Activated CD4-positive, alpha-beta T cell treated with anti-CD3 and anti-CD28 coated beads, Interleukin-2, amount 50 U/mL, for 1 hour (primary cell): ENCODE results near the gene PTPRD.
"Not testable (repeated sequence)": the region's sequence is repeated elsewhere in the genome, so short reads cannot be mapped to it uniquely, and the experiment has no call there.

Experiments
- DNase-seq: peaks from one replicate; pipeline ENCODE4 v3.0.0-alpha.2; 2020

Gene PTPRD

DNA sequence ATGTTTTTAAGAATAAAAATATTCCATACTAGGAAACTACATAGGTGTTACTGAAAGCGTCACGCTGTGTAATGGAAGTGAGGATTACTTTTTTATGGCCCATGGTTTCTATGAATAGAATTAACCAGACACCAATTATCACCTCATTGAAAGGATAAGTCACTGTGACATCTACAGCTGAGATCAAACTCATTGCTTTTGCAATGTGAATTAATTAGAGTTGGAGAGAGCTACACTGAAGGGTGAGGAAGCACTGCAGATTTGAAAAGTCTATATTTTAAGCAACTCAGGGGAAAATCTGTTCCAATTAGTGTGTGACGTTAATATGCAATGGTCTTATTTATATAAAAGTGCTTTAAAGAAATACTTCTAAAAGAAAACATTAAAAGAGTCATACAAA, 1513.2 kb downstream of the PTPRD start:
- no peak for DNase-seq

DNA sequence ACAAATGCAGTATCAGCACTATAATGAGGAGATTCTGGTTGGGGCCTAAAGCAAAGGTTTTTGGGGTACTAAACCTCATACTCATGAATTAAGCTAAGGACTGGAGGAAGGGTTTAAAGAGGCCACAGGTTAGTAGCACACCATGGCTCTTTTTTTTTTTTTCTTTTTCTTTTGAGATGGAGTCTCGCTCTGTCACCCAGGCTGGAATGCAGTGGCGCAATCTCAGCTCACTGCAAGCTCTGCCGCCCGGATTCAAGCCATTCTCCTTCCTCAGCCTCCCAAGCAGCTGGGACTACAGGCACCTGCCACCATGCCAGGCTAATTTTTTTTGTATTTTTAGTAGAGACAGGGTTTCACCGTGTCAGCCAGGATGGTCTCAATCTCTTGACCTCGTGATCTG, 1515.5 kb downstream of the PTPRD start:
- DNase-seq = not testable (repeated sequence)

DNA sequence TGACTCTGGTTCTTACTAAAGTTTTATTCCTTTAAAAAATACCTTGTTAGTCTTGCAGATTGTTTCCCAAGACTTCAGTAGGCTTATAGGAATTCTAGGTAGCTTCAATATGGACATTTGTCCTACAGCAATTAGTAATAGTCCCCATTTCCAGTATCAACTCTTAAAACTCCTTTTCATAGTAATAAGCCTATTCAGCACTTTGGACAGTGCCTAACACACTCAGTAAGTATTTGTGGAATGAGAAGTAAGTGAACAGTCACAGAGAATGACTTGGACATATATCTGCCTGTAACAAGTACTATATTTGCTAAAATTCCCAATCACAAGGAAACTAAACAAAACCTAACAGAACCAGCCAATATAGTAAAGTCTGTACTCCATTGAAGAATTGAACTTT, 1521.4 kb downstream of the PTPRD start:
- no peak for DNase-seq

DNA sequence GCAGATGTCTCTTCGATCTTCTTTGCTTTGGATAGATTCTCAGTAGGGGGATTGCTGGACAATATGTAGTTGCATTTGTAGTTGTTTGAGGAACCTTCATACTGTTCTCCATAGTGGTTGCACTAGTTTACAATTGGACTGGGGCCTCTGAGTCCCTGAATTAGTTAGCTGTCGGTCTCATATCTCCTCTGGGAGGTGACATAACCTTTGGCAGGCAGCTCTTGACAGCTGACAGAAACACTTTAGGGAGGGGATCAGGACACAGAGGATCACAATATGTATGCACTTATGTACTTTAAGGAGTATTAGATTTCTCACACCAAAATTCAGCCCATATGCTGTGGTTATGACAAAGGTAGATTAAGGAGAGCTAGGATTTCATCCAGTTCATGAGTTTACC, 1533.3 kb downstream of the PTPRD start:
- no peak for DNase-seq

DNA sequence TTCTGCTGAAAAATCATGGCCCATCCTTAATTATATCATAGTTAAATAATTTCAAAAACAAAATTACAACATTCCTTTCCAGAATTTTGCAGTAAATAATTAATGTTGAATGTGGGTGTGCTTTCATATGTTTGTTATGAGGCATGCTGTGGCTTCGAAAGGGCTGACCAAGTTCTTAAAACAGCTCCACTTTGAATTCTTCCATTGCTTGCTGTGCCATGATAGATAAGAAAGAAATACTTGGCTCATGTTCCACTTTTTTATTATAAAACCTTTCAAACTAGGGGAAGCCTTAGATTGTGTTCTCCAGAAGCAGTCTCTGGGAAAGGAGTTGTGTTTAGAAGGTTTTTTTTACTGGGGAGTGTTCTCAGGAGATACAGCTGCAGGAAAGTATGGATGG, 1534.5 kb downstream of the PTPRD start:
- DNase-seq = no peak

DNA sequence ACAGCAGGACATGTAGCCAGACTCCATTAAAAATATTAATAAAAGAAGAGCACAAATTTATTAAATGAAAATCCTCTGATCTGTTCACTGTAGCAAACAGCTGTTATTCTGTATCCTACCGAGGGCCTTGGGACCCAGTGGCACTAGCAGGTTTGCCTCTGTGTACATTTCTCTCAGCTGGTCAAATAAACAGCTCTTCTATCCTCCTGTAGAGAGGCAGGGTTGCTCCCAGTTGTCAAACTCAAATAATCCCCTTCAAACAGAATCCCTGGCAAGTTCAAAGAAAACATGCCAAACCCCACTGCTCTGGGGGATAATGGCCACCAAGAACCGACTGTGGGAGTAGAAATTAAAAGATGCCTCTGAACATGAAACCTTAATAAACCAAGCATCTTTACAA, 1551.2 kb downstream of the PTPRD start:
- no peak for DNase-seq

DNA sequence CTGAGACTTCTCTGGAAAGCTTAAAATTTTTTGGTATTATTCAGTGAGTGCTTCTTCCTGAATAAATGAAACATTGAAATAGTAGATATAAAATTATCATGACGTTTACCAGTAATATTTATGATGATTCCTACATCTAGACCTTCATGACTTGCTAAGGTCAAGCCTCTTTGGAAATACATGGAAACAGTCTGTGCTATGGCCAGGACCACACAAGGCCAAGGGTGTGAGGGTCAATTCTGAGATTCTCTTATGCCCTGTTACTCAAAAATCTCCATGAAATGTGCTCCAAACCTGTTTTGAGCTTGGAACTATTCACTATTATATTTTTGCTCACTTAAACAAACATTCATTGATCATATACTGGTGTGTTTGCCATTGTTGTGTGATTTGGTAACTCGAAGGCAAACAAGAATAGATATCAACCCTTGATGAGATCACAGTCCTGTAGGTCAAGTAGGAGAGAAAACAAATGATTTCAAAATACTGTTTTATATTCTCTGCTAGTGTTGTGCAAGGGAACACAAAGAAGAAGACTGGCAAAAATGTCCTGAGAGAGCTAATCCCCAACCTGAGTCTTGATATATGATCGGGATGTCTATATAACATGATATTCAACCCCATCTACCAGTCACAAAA, 1558.3 kb downstream of the PTPRD start:
- DNase-seq = no peak

DNA sequence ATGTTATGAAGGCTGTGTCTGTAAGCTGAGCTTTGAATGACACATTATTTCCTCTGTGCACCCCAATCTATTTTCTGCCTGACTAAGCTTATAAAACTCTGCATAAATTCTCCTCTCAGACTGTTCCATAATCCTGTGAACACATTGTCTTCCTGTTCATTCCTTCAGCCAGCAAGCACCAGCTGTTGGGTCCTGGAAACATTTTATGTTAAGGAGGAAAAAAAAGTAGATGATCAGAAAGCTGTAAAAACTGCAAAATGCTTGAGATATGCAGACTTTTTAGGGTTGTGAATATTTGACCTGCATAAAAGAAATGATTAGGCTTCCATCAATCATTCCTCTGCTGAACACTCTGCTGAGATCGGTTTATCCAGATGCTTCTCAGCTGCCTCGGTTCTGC, 1567.2 kb downstream of the PTPRD start:
- DNase-seq = no peak

DNA sequence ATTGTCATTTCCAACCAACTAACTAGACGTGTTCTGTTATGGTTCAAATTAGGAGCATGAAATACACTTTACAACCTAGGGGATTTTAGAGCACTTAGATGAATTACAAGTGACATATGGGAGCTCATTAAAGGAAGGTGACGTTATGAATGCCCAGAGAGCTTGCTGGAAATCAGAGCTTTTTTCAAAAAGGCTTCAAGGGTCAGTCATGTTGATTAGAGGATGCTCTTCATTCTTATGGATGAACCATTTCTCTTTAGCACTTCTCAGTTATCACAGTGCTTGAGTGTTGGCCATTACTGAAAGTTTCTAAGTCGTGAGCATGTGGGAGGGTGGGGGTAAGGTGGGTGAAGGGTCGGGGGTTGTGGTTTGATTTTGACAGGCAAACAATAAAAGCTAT, 1567.7 kb downstream of the PTPRD start:
- no peak for DNase-seq

DNA sequence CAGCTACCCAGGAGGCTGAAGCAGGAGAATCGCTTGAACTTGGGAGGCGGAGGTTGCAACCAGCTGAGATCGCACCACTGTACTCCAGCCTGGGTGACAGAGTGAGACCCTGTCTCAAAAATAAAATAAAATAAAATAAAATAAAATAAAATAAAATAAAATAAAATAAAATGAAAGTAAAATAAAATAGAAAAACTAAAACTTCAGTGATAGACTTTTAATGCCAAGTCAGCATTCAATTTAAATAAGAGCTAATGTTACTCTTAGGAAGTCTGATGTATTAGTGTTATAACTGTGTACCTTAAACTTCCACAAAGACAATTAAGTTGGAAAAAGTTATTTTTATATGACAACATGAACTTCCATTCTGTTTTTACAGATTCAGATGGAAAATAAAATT, 1569.0 kb downstream of the PTPRD start:
- DNase-seq = not testable (repeated sequence)

DNA sequence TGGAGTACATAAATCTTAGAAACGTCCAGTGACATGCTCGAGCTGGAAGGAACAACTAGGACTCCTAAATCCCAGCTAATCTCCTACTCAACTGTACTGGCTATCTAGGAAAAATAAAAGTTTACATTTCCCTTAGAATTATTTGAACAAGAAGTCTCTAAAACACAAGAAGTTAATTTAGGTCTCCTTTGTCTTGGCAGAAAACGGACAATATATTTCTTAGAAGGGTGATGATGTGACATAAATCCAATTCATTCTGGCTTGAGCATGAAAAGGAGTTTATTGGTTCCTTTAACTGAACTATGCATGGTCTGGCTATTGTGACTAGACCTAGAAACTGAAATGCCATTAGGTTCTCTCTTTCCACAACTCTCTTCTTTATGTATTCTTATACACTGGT, 1571.0 kb downstream of the PTPRD start:
- DNase-seq = no peak

DNA sequence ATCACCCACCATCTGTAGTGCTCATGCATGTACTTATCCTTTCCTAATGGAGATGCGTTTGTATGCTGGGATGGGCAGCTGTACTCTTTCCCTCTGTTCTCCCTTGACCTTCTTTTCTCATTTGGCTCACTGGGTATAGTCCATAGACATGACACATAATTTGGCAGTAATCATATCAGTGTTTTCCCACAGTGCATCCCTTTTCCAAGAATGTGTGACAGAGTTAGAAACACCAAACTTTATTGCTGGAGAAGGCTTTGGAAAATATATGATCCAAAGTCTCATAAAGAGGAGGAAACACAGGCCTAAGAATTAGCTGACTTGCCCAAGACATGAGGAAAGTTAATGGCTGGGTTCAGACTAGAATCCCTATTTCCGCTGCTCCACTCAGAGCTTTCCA, 1579.8 kb downstream of the PTPRD start:
- no peak for DNase-seq

DNA sequence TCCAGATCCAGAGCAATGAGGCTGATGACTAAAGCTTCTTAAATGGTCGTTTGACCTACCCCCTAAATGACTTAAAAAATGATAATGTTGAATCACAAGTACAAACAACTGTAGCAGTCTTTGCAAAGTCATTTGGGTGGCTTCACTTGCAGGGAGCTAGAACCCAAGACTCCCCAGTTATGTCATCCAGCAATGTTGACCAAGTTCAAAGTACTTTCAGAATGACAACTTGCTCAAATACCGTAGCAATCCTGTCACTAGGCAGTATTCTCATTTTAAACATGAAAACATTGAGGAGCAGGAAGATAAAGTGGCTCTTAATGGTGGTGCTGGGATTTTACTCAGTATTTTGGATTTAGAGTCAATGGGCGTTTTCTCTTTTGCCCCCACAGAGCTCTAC, 1596.2 kb downstream of the PTPRD start:
- DNase-seq = no peak

DNA sequence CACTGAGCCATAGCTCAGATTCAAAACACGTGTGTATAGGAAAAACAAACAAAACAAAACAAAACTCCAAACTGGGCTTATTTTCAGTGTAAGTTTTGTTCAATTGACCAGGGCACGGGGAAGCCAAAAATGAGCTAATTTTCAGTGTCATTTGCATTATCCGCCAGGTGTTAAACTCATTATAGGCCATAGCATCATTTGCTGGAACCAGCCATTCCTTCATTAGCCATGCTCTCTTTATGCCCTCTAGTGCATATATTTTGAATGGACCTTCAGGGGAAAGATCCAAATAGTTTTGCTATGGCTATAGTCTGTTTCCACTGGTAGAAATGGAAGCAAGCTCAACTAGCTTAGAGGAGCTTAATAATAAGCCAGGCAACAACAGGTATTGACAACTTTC, 1608.0 kb downstream of the PTPRD start:
- no peak for DNase-seq

DNA sequence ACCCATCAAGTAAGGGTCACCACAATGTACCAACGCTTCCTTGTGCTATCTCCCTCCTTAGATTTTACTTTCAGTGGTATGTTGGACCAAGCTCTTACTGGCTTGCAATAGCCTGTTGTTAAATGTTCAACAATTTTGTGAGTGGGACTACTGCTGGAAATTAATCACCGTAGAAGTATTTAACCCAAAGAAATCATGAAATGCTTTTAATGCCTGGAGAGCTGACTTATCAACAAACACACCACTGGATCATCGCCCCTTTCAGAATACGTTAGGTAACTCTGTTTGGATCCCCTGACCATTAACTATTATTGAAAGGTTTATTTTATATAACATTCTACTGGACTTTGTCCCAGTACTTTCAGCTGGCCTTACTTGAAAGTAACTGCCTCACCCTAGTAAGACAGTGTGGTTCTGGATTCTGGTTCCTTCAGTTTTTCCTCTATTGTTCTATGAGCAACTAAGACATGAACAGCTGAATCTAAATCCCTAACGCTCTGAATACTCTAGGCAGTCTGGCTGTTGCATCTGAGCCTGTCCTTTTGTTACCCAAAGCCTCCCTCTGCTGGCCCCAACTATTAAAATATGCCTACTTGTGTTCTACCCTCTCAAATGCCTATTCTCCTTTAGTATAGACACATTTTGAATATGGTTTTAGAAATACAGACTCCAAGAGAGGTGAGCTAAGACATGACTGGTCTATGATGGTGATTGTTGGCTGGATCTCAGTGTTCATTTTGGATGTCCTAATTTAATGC, 1609.8 kb downstream of the PTPRD start:
- DNase-seq = no peak

DNA sequence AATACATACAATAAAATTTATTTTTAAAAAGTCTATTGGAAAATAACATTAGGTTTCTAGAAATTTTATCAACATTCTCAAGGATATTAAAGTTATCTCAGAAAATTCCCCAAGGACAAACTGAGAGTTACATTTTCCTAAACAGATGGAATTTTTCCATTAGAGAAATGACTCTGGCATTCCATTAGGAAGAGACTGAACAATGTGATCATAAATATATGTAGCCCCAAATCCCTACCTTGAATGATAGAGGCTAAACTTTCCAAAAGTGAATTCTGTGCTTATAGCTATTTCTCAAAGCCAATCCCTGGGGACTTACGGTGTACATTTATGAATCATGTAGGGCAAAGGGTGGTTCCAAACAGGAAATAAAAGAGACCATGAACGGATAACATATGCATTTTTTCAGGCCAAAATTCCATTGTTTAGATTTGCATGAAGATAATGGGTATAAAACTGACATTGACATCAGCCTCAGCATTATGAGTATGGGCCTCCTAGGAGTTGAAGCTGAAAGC, 1632.2 kb downstream of the PTPRD start:
- DNase-seq = no peak

DNA sequence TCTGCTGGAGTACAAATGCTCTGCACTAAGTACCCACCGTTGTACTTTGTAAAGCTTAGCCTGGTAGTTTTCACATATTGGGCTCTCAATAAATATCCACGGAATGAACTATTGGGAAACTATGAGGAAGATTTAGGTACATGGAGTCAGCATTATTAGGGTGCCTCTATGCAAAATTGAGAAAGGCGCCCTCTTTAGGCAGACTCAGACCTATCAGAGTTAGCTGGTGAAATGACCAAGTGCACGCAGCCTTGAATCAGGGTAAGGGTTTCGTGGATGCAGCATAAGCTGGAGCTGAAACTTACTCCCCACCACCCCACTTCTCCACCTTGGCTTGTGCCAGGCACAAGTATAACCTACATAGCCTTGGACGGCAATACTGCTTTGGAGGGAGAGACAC, 1634.5 kb downstream of the PTPRD start:
- DNase-seq = no peak

DNA sequence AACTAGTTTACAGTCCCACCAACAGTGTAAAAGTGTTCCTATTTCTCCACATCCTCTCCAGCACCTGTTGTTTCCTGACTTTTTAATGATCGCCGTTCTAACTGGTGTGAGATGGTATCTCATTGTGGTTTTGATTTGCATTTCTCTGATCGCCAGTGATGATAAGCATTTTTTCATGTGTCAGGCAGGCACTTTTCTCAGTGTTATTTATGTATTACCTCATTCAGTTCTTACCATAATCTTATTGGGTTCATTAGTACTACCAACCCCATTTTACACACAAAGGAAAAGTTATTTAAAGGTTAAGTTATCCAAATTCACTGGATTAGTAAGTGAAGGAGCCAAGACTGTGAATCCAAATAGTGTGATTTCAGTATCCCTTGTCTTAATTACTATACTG, 1644.5 kb downstream of the PTPRD start:
- not testable (repeated sequence) for DNase-seq

DNA sequence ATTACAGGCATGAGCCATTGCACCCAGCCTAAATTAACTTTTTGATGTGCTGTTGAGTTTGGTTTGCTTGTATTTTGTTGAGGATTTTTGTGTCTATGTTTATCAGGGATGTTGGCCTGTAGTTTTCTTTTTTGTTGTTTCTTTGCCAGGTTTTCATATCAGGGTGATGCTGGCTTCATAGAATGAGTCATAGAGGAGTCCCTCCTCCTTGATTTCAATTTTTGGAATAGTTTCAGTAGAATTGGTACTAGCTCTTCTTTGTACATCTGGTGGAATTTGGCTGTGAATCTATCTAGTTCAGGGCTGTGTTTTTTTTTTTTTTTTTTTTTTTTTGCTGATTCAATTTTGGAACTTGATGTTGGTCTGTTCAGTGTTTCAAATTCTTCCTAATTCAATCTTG, 1648.9 kb downstream of the PTPRD start:
- DNase-seq = no peak

DNA sequence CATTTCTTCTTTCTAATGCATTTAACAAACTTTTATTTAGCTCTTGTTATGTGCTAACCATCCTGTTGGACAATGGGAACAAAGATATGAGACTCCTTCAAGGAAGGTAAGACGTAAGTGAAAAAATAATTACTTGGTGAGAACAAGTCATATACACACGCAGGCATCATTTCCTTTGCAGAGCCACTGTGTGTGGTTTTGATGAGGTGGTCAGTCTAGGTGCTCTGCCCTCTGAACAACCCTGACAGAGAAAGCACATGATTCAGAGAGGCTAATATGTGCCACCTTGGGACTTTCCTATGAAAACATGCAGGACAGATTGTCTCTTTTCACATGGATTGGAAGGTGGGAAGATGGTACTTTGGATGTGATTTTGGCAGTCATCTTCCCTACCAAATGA, 1650.7 kb downstream of the PTPRD start:
- no peak for DNase-seq

DNA sequence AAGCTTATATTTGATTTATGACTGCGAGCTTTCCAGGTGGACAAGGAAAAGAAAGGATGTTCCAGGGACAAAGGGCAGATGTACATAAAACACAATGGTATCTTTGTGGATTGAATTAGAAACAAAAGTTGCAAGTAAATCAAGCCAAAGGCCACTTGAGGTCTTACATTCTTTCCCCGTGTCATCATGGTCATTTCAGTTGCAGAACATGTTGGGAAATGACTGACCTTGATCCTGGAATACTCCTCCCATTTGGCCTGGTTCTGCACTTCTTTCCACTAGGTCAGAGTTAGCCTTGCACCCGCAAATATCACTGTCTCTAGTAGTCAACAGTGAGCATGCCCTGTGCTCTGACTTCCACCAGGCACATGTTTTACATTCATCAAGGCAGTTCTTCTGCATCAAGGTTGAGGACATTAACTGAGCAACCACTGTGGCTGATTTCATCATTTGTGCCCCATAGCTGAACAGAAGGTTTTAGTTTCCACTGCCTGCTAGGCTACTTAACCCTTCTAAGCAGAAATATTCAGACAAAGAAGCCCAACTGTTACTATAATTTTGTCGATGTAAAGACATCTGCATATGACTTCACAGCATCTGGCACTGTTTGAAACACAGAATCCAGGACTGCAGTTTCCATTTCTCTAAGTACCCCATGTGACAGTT, 1651.5 kb downstream of the PTPRD start:
- no peak for DNase-seq

DNA sequence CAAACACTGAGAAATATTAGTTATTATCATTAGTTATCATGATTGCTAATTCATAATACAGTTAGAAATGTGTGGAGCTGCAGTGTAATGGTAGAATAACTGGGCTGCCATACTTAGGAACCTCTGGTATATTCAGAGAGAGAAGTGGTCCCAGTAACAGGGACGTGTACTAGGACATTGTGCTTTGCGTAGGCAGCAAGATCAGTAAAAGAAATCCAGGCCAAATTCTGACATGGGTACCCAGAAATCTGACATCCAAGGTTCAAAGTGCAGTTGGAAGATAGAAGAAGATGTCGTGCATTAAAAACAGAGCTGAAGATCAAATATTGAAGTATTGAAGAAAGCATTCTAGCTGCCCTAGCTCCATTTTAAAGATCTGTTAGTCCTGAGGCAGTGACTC, 1652.5 kb downstream of the PTPRD start:
- no peak for DNase-seq

DNA sequence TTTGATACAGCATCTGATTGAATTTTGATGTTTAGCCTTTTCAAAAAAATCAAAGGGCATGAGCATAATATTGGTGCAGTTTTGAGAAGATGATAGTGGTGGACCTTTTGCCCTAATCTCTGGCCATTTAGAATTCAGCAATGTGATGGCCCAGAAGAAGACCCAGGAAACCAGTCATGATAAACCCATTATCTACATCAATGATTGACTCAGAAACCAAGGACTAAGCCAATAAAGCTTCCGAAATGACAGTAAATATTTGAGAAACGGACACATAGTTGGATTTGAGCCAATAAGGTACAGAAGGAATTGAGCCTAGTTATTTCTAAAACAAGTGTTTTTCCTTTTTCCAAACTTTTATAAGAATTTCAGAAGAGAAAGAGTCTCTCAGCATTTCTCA, 1654.4 kb downstream of the PTPRD start:
- no peak for DNase-seq

DNA sequence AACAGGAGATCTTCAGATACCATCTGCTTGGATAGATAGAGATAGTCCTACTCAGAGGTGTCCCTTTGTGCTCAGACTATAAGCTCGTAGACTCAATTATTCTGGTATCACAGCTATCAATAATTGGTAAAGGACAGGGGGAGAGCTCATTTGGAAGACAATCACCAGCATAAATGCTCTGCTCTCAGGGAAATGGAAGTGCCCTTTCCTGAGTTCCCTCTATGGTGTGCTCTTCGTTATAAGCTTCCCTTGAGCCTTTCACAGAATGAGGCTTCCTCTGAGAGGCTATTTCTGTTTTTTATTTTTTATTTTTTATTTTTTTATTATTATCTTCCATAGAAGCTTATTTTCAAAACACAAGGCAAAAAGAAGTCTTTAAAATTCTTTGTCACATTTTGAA, 1657.5 kb downstream of the PTPRD start:
- DNase-seq = no peak
